Adrenal gland (tissue), 12 donors: ENCODE measurements around the gene NME2. TPM values are rescaled to one million over a fixed set of nuclear protein-coding genes. Genes with fewer than 3 reads are reported as not detected.

ENCODE experiments used
- DNase-seq, 7 donors: peaks; one replicate each; pipeline ENCODE4 v3.0.0-alpha.2; 2019 to 2020
- H3K27ac ChIP-seq, 5 donors: fragments of 200-600 bp; sonication (generic) in 4 of 5; 1 replicate in 3 of 5; 2 replicates in 2 of 5; pipeline versions ENCODE4 v1.5.1 to v1.8.0; 2016 to 2020; ENCODE audit warnings: mild to moderate bottlenecking in 1 of 5
- H3K27me3 ChIP-seq: fragments of 200-600 bp; 2 replicates; pipeline ENCODE4 v1.8.0; 2021
- H3K36me3 ChIP-seq, 2 donors: fragments of 200-600 bp; replicated peaks in 1 of 2; 1 replicate in 1 of 2; 2 replicates in 1 of 2; pipeline versions ENCODE4 v1.5.1 to v1.8.0; 2018 to 2022
- H3K4me1 ChIP-seq, 2 donors: fragments of 200-600 bp; replicated peaks in 1 of 2; 1 replicate in 1 of 2; 2 replicates in 1 of 2; pipeline versions ENCODE4 v1.5.1 to v1.8.0; 2018 to 2021
- H3K4me3 ChIP-seq, 4 donors: fragments of 200-600 bp; sonication (generic) in 3 of 4; one replicate each; pipeline ENCODE4 v1.5.1; 2016 to 2018
- H3K9me3 ChIP-seq, 3 donors: fragments of 200-600 bp; sonication (generic) in 1 of 3; replicated peaks in 1 of 3; 1 replicate in 2 of 3; 2 replicates in 1 of 3; pipeline versions ENCODE4 v1.5.1 to v1.8.0; 2016 to 2021
- CTCF ChIP-seq, 6 experiments: fragments of 450-650 bp in 4 of 6; fragments of 200-600 bp in 2 of 6; sonication (generic) in 1 of 6; IDR thresholded peaks; 1 replicate in 5 of 6; 2 replicates in 1 of 6; pipeline versions ENCODE4 v1.5.1 to v1.8.0; 2016 to 2021; ENCODE audit warnings: antibody characterized with exemption in 6 of 6, mild to moderate bottlenecking in 2 of 6, moderate library complexity in 1 of 6
- POLR2A ChIP-seq, 2 donors: fragments of 450-650 bp; IDR thresholded peaks; one replicate each; pipeline ENCODE4 v1.6.1; 2017; ENCODE audit warnings: antibody characterized with exemption in 2 of 2, mild to moderate bottlenecking in 2 of 2, moderate library complexity in 1 of 2
- WGBS, 4 donors: extraction: QIAGEN DNeasy Blood & Tissue Kit in 2 of 4; methylation state at CpG; one replicate each; pipeline versions ENCODE4 v1.1.5 to v1.1.7; 2013 to 2017; 5-methylcytosine and 5-hydroxymethylcytosine counted together
- intact Hi-C, 2 donors: fragments of 100-400 bp; cut with DNase I; formaldehyde crosslinking; loops; one replicate each; pipeline versions ENCODE4 v1.14.1 to v1.15.0; 2022 to 2023
- polyA plus RNA-seq, 3 donors: library from polyadenylated mRNA; stranded (reverse); fragments of 200-250 nt in 2 of 3; fragments of 350-450 nt in 1 of 3; fragmentation: Illumina TruSeq in 1 of 3; extraction: RNeasy Lipid Tissue Mini Kit (QIAGEN cat#74804) in 1 of 3; gene quantifications; one replicate each; pipeline ENCODE4 v1.2.3, GENCODE V29; 2013 to 2014
- total RNA-seq, 9 donors: library from RNA; depleted of rRNA in 4 of 9; stranded (reverse); fragments of >200 nt in 4 of 9; fragments of 120-200 nt in 1 of 9; fragmentation: NEBNext Ultra II Directional in 1 of 9; extraction: Animal tissue kit (Norgen Biotek cat#: 25700) in 1 of 9; gene quantifications; one replicate each; pipeline versions ENCODE4 v1.1.0 to v1.2.4, GENCODE V29; 2013 to 2023
- donor health status: healthy with polysubstance abuse.
- donor health status: Bipolar disorder and iron deficiency.
- donor health status: DM: yes; HTN: yes; CAD: no.
- donor health status: DM: no; HTN: no; CAD: no.
- donor health status: DM: no; HTN: no; CAD: no.
- donor health status: DM: yes; HTN: yes; CAD: no.

The NME2 gene
- total and polyA plus RNA-seq, 12 donors = 271 to 644 (median 404) TPM

- H3K9me3 ChIP-seq = no peaks in the 10 kb centered on the region
- intact Hi-C loops = loop anchor here in 1 of 2 donors (5.0 kb wide), 1 partner anchor 151 kb away; no protein-coding TSS in a partner anchor
- 0 to 1% (median 0%) methylated on average over 51 to 60 of the region's 60 CpGs for WGBS, 4 donors
Observed at GRCh38 chr17:51153210-51154072, 12.8 kb upstream of the NME2 start, which contains the start of gene NME1. Gene NME1 (plus strand): TSS chr17:51153559. CDS start chr17:51155655, 2,096 bp downstream.

GRCh38 chr17:51154176-51154575 lies 12.0 kb upstream of the NME2 start:
- TF ChIP-seq POLR2A (IDR thresholded peaks at IDR 0.05) = no peak
- no peak for TF ChIP-seq CTCF (IDR thresholded peaks at IDR 0.05)
- Histone ChIP-seq H3K27me3 (no peaks in the 10 kb centered on the region), H3K4me1 (peaks cover 7 to 19% of the 10 kb centered on the region in 2 donors), H3K4me3 (peak overlapping the region in 3 of 4 donors; percentile 20 to 87 (median 63)), H3K27ac (peak overlapping the region in 2 of 5 donors; percentile 83 to 93), H3K9me3 (no peaks in the 10 kb centered on the region), H3K36me3 (peaks cover 0 to 5% of the 10 kb centered on the region in 2 donors)
- DNase-seq = no peak
- 12 to 15% (median 14%) methylated on average over 6 of the region's 6 CpGs for WGBS, 4 donors
- intact Hi-C loops = loop anchor here in 1 of 2 donors (5.0 kb wide), 1 partner anchor 152 kb away; no protein-coding TSS in a partner anchor

More at GRCh38 chr17:51153210-51154072, 12.8 kb upstream of the NME2 start, which contains the start of gene NME1:
- peaks cover 7 to 19% of the 10 kb centered on the region in 2 donors for H3K4me1 ChIP-seq
- peak; percentile 95 to 99 (median 98) for DNase-seq
- H3K27me3 ChIP-seq = no peaks in the 10 kb centered on the region
- peak within 1 kb of the TSS; percentile 51 to 93 (median 90) for H3K27ac ChIP-seq
- peaks cover 0 to 5% of the 10 kb centered on the region in 2 donors for H3K36me3 ChIP-seq
- peak in 1 of 2 donors; percentile 69 for TF ChIP-seq POLR2A (IDR thresholded peaks at IDR 0.05)
- peak; percentile 24 to 86 (median 74) for TF ChIP-seq CTCF (IDR thresholded peaks at IDR 0.05)
- H3K4me3 ChIP-seq = peak within 1 kb of the TSS; percentile 20 to 87 (median 50)

GRCh38 chr17:51155416-51155815 lies 10.8 kb upstream of the NME2 start:
- intact Hi-C loops = no loop called here
- Histone ChIP-seq H3K9me3 (no peaks in the 10 kb centered on the region), H3K4me1 (peaks cover 7 to 19% of the 10 kb centered on the region in 2 donors), H3K27ac (no peak overlapping the region), H3K27me3 (no peaks in the 10 kb centered on the region), H3K36me3 (peaks cover 0 to 5% of the 10 kb centered on the region in 2 donors), H3K4me3 (no peak overlapping the region)
- DNase-seq = no peak
- WGBS, 4 donors = 93 to 96% (median 95%) methylated on average over 8 of the region's 8 CpGs
- TF ChIP-seq CTCF (IDR thresholded peaks at IDR 0.05) (no peak), POLR2A (IDR thresholded peaks at IDR 0.05) (no peak)

- Histone ChIP-seq H3K4me1 (peaks cover 0 to 6% of the 10 kb centered on the region in 2 donors), H3K36me3 (peaks cover 0 to 26% of the 10 kb centered on the region in 2 donors), H3K9me3 (no peaks in the 10 kb centered on the region), H3K27me3 (no peaks in the 10 kb centered on the region), H3K27ac (no peak overlapping the region), H3K4me3 (no peak overlapping the region)
- no peak for DNase-seq
- intact Hi-C loops = no loop called here
- TF ChIP-seq CTCF (IDR thresholded peaks at IDR 0.05) (no peak), POLR2A (IDR thresholded peaks at IDR 0.05) (no peak)
- 93 to 99% (median 95%) methylated on average over 2 to 3 of the region's 3 CpGs for WGBS, 4 donors
Observed at GRCh38 chr17:51159604-51160003, 6.6 kb upstream of the NME2 start.
